K562 (cell line): Measurements from ENCODE around the gene ULK1. TPM values are rescaled to one million over a fixed set of nuclear protein-coding genes. Genes with fewer than 3 reads are reported as not detected.

Source experiments
- AFF4 ChIP-seq: sonication (generic); formaldehyde crosslinking; IDR thresholded peaks from 2 replicates; pipeline ENCODE4 v1.8.0; 2023; ENCODE audit warnings: mild to moderate bottlenecking, missing genetic modification reagents
- CTCFL ChIP-seq: IDR thresholded peaks from 2 replicates; pipeline ENCODE4 v1.6.1; 2011; ENCODE audit warnings: borderline replicate concordance, low read depth, mild to moderate bottlenecking, moderate library complexity, low read length; ENCODE audit not compliant: insufficient read depth, poor library complexity, severe bottlenecking
- GABPA ChIP-seq: fragments of 200-800 bp; sonication (Bioruptor generic); conservative IDR thresholded peaks from 2 replicates; pipeline ENCODE4 v1.6.1; 2016; ENCODE audit warnings: low read depth, missing genetic modification characterization, missing compliant biosample characterization
- GMEB1 ChIP-seq: fragments of 250-450 bp; sonication (Bioruptor Pico); IDR thresholded peaks from 2 replicates; pipeline ENCODE4 v1.4.0; 2020; ENCODE audit warnings: mild to moderate bottlenecking
- MBD2 ChIP-seq: sonication (generic); IDR thresholded peaks from 2 replicates; pipeline ENCODE4 v1.6.1; 2016; ENCODE audit warnings: low read depth, borderline replicate concordance
- MNT ChIP-seq, 2 experiments: fragments of 450-650 bp; conservative IDR thresholded peaks; 2 replicates each; pipeline ENCODE4 v1.6.1; 2017; ENCODE audit warnings: mild to moderate bottlenecking in 2 of 2, moderate library complexity in 2 of 2
- THAP7 ChIP-seq: fragments of 250-450 bp; sonication (Bioruptor Pico); IDR thresholded peaks from 2 replicates; pipeline ENCODE4 v1.5.0; 2021
- U2AF1 ChIP-seq: fragments of 200-400 bp; formaldehyde crosslinking; optimal IDR thresholded peaks from 2 replicates; pipeline ENCODE3; 2017; ENCODE audit warnings: mild to moderate bottlenecking, low read depth, low read length, moderate library complexity
- ZNF592 ChIP-seq: fragments of 450-650 bp; IDR thresholded peaks from 2 replicates; pipeline ENCODE4 v1.6.1; 2017; ENCODE audit warnings: antibody characterized with exemption, mild to moderate bottlenecking
- ZNF644 ChIP-seq: fragments of 200-800 bp; sonication (Bioruptor generic); IDR thresholded peaks from 2 replicates; pipeline ENCODE4 v1.6.1; 2016; ENCODE audit warnings: low read depth, missing genetic modification characterization, missing compliant biosample characterization
- polyA plus RNA-seq, 8 experiments: library from polyadenylated mRNA; depleted of rRNA in 4 of 8; stranded (reverse) in 5 of 8; unstranded in 3 of 8; fragments of >200 nt; fragmentation: Nextera tagmentation in 2 of 8; fragmentation: Illumina TruSeq in 1 of 8; extraction: Ambion mirVana in 2 of 8; extraction: Trizol in 1 of 8; gene quantifications; 2 replicates each; pipeline versions ENCODE4 v1.2.1 to v1.2.3, GENCODE V29; 2011 to 2014; ENCODE audit warnings: inconsistent platforms in 1 of 8, missing spikeins in 1 of 8
- total RNA-seq, 7 experiments: library from RNA; depleted of rRNA in 6 of 7; stranded (reverse); fragments of >200 nt in 6 of 7; fragmentation: Illumina TruSeq in 2 of 7; extraction: Trizol in 2 of 7; gene quantifications; 2 replicates each; pipeline versions ENCODE4 v1.2.1 to v1.2.3, GENCODE V29; 2011 to 2021; ENCODE audit warnings: low replicate concordance in 1 of 7

The ULK1 gene
- total and polyA plus RNA-seq, 9 of the 15 experiments (the other 6 are each of a cell fraction or from before 2014, with no cell fraction given) = 0.15 to 29.4 (median 2.5) TPM

- TF ChIP-seq AFF4 (CRISPR knock-in tag) (peak; percentile 87), ZNF592 (0 out of 2 replicates have a peak, but pooled peaks have one; percentile 26), GABPA (peak; percentile 91), MNT (conservative IDR thresholded peaks at IDR 0.05) (peak; percentile 74 to 84), GMEB1 (peak; percentile 76), CTCFL (peak; percentile 81), U2AF1 (no peak), MBD2 (peak; percentile 15; the same call in 1 of the 2 replicates), THAP7 (no peak; the same call in 1 of the 2 replicates), ZNF644 (tag) (no peak)
Measured at GRCh38 chr12:131949431-131950181, 55.2 kb downstream of the ULK1 start, which contains the start of gene EP400 (continued).
